ENCODE measurements around the gene NBAS. TPM values are rescaled to one million over a fixed set of nuclear protein-coding genes. Genes with fewer than 3 reads are reported as not detected.

NBAS gene
- total RNA-seq (10 to 100 TPM; 33.7 to 35.0 TPM), polyA plus RNA-seq (10 to 100 TPM; 19.0 to 20.6 (median 20.0) TPM), total RNA-seq (101 to 165 (median 127) reads per million in 6 experiments)

DNA sequence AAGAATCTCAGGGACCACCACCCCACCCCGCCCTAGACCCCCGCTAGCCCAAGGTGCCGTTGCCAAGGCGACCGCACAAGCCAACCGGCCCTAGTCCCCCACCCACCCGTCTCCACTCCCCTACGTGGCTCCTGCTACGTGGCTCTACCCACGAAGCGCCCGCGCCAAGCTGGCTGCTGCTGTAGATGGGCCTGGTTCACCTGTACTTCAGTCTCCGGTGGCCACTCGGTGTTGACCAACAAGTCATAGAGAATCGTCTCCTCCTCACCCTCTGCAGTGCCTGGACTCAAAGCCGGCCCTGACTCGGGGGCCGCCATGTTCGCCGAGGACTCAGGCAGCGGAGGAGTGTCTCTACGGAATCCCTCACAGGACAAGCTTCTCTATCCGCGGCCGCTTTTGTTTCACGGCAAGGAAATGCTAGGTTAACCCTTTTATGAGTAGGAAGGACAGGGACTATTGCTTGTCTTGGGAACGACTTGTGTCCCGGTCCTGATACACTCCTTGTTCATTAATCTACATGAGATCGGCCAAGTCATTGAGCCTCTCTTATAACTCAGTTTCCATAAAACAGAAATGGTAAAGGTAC is at the start of gene NBAS:
Gene NBAS, minus strand, starts transcription at position 347 of the 586 bp plus-strand sequence. Its CDS starts 30 bp downstream, at position 317.
- ATAC-seq (peak; percentile 76 to 87), DNase-seq (peak; percentile 59 to 88 (median 73))
- POLR2A ChIA-PET, result interaction anchor here (0.6 to 1.9 kb wide), 7 partner anchors 15 to 419 kb away, joined by 3 to 13 read pairs (median 5); partner anchors contain the start of gene DDX1
- peak within 1 kb of the TSS; percentile 86 to 100 (median 99) for H3K4me3 Mint-ChIP-seq
- no peaks in the 10 kb centered on the region for H3K9me3 Mint-ChIP-seq
- H3K36me3 Mint-ChIP-seq, result peaks cover 0 to 5% (median 0%) of the 10 kb centered on the region in 3 donors
- H3K27me3 Mint-ChIP-seq, result peaks cover 0 to 9% (median 0%) of the 10 kb centered on the region in 5 donors
- peaks cover 21 to 49% (median 36%) of the 10 kb centered on the region in 4 donors for H3K4me1 Mint-ChIP-seq
- peak within 1 kb of the TSS; percentile 91 to 100 (median 99) for H3K27ac Mint-ChIP-seq

DNA sequence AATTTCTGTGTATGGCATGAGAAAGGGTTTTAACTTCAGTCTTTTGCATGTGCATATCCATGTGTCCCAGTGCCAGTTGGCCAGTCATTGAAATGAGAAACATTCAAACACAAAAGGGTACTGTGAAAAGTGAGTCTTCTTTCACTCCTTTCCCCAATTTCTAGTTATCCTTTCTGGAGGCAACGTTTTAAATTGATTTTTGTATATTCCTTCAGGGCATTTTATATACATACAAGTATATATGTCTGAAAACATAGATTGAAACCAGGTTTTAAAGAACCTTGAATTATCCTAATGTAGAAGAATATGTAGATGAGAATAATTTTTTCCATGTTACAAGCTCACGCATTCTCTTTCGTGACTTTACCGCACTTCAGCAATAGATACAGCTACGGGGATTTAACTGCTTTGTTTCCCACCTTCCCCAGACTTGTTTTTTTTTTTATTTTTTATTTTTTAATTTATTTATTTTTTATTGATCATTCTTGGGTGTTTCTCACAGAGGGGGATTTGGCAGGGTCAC is 49.4 kb upstream of the NBAS start:
- Mint-ChIP-seq H3K4me1 (peaks cover 2 to 12% (median 8%) of the 10 kb centered on the region in 4 donors), H3K4me3 (no peak overlapping the region), H3K36me3 (peaks cover 15 to 73% (median 35%) of the 10 kb centered on the region in 3 donors), H3K9me3 (no peaks in the 10 kb centered on the region), H3K27ac (peak overlapping the region in 2 of 10 donors; percentile 9 to 33), H3K27me3 (no peaks in the 10 kb centered on the region)
- POLR2A ChIA-PET, result no interaction called here
- ATAC-seq, result no peak
- DNase-seq, result no peak

DNA sequence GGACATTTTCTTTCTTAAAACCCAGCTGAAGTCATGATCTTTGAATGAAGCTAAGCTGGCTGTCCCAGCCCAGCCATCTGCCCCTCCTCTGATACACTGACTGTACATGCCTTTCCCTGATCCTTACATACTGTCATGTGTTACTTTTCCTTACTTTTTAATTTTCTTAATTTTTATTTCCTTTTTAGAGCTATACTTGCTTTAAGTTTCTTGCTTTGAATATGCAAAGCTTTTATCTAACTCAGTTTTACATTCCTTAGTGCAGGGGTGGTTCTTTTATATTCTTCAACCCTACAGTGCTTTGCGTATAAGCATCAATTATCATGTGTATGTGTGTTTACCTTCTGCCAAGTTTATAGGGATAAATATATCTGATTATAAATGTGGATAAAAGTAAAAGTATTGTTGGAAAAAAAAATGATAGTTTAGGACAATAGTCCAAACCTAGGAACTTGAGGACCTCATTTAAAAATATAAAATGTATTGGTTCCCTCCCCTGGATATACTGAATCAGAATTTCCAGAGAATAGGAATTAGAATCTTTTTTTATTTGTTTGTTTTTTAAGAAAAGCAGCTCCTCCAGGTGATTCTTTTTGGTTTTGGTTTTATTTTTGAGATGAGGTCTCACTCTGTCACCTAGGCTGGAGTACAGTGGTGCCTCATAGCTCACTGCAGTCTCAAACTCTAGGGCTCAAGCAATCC is 48.4 kb upstream of the NBAS start:
- peaks cover 15 to 73% (median 45%) of the 10 kb centered on the region in 3 donors for H3K36me3 Mint-ChIP-seq
- POLR2A ChIA-PET, result no interaction called here

DNA sequence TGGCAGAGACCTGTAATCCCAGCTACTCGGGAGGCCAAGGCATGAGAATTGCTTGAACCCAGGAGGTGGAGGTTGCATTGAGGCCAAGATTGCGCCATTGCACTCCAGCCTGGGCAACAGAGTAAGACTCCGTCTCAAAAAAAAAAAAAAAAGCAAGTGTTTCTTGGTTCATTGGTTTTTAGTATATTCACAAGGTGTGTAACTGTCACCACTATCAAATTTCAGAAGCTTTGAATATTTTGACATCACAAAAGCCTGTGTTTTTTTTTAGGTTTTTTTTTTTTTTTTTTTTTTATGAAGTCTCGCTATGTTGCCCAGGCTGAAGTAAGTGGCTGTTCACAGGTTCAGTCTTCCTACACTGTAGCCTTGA is 47.2 kb upstream of the NBAS start:
- DNase-seq, result no peak
- Mint-ChIP-seq H3K27me3 (no peaks in the 10 kb centered on the region), H3K4me1 (peaks cover 0 to 10% (median 6%) of the 10 kb centered on the region in 4 donors), H3K36me3 (peaks cover 12 to 75% (median 43%) of the 10 kb centered on the region in 3 donors), H3K9me3 (no peaks in the 10 kb centered on the region), H3K4me3 (no peak overlapping the region), H3K27ac (no peak overlapping the region)
- POLR2A ChIA-PET, result no interaction called here
- no peak for ATAC-seq

More for the DNA sequence above, 48.4 kb upstream of the NBAS start:
- peaks cover 0 to 12% (median 9%) of the 10 kb centered on the region in 4 donors for H3K4me1 Mint-ChIP-seq
- H3K27me3 Mint-ChIP-seq, result no peaks in the 10 kb centered on the region
- no peak overlapping the region for H3K4me3 Mint-ChIP-seq
- no peak for ATAC-seq
- no peak overlapping the region for H3K27ac Mint-ChIP-seq
- no peaks in the 10 kb centered on the region for H3K9me3 Mint-ChIP-seq
- DNase-seq, result no peak

DNA sequence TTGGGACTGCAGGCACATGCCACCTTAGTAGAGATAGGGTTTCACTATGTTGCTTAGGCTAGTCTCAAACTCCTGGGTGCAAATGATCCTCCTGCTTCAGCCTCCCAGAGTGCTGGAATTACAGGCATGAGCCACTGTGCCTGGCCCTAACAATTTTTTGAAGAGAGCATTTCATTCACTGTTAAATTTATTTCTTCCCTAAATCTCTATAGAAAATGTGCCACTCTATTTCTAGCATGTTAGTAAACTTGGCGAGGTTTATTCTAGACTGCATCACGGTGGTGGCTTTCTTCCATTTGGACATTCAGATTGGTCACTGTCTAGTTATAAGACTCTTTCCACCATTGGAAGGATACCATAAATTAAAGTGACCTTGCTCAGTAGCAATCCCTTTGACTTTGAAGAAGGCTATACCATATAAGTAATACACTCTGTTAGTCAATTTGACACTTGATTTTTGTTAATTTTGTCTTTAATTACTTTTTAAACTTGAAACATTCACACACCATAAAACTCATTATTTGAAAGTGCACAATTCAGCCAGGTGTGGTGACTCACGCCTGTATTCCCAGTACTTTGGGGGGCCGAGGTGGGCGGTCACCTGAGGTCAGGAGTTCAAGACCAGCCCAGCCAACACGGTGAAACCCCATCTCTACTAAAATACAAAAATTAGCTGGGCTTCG is 46.7 kb upstream of the NBAS start:
- Mint-ChIP-seq H3K27ac (no peak overlapping the region), H3K4me1 (peaks cover 0 to 9% (median 5%) of the 10 kb centered on the region in 4 donors), H3K9me3 (no peaks in the 10 kb centered on the region), H3K36me3 (peaks cover 9 to 75% (median 42%) of the 10 kb centered on the region in 3 donors), H3K4me3 (no peak overlapping the region), H3K27me3 (no peaks in the 10 kb centered on the region)
- no peak for ATAC-seq
- POLR2A ChIA-PET, result no interaction called here
- DNase-seq, result no peak

DNA sequence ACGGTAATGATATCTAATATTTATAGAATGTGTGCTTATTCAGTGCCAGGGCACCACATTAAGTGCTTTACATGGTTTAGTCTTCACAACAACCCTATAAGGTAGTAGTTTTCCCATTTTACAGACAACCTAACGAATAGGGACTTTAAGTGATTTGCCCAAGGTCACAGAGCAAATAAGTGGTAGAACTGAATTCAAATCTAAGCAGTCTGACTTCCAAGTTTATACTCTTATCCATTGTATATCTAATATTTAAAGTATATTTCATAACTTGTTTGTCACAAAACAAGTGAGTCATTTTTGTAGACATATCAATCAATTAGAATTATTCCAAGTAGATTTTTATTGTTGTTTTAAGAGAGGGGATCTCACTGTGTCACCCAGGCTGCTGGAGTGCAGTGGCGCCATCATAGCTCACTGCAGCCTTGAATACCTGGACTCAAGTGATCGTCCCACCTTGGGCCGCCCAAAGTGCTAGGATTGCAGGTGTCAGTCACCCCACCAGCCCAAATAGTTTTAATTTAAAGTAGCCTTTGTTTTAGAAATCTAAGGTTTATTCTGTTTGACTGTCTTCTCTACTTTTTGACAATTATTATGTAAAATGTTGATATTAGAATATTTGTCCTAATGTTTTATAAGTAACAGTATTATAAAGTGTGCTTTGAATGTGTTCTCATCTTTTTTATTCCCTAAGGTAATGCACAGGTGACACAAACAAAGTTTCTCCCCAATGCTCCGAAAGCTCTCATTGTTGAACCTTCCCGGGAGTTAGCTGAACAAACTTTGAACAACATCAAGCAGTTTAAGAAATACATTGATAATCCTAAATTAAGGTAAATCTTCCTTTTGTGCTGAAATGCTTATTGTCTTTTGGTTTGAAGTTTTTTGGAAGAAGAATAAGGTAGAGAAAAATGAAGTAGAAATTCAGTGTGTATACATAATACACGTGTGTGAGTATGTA is 45.6 kb upstream of the NBAS start:
- Mint-ChIP-seq H3K4me3 (no peak overlapping the region), H3K4me1 (peaks cover 0 to 9% (median 5%) of the 10 kb centered on the region in 4 donors), H3K9me3 (no peaks in the 10 kb centered on the region), H3K27ac (no peak overlapping the region), H3K27me3 (no peaks in the 10 kb centered on the region), H3K36me3 (peaks cover 9 to 84% (median 42%) of the 10 kb centered on the region in 3 donors)
- ATAC-seq (no peak), DNase-seq (no peak)
- POLR2A ChIA-PET, result no interaction called here

DNA sequence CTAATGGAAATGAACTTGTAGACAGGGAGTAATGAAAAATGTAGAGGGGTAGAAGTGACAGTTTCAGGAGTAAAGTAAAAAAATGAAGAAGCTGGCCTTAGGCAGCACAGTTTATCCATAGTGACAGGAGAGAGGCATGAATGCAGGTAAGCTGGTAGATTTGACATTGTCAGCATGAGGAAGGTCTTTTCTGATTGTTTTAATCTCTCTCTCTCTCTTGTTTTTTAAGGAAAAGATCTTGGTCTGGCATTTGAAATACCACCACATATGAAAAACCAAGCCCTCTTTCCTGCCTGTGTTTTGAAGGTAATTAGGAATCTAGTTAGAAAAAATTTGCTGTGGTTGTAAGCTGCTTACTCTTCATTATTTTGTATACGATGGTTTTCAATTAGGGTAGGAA is 44.6 kb upstream of the NBAS start:
- H3K27ac Mint-ChIP-seq, result peak overlapping the region in 3 of 10 donors; percentile 15 to 55 (median 53)

DNA sequence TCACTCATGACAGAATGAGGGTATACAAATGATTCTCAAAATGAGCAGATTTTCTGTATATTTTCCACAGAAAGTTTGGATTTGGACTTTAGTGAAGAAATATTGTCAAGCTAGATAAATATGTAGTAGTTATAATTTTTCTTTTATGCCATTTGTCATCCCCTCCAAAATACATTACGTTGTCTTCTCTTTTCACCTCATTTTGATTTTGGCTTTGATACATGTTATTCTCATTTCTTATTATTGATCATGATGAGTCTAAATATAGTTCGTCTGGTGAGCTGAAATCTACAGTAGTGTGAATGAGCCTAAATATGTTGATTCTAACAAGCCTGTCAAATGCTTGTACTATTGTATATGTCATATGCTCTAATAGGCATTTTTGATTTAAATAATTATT is 42.8 kb upstream of the NBAS start:
- DNase-seq (no peak), ATAC-seq (no peak)
- H3K9me3 Mint-ChIP-seq, result no peaks in the 10 kb centered on the region
- H3K4me3 Mint-ChIP-seq, result no peak overlapping the region
- H3K4me1 Mint-ChIP-seq, result peaks cover 0 to 14% (median 5%) of the 10 kb centered on the region in 4 donors
- no peak overlapping the region for H3K27ac Mint-ChIP-seq
- POLR2A ChIA-PET, result no interaction called here
- H3K27me3 Mint-ChIP-seq, result no peaks in the 10 kb centered on the region
- peaks cover 0 to 92% (median 34%) of the 10 kb centered on the region in 3 donors for H3K36me3 Mint-ChIP-seq

More for the DNA sequence above, 44.6 kb upstream of the NBAS start:
- no peak overlapping the region for H3K4me3 Mint-ChIP-seq
- H3K9me3 Mint-ChIP-seq, result no peaks in the 10 kb centered on the region
- POLR2A ChIA-PET, result no interaction called here
- H3K4me1 Mint-ChIP-seq, result peaks cover 0 to 11% (median 5%) of the 10 kb centered on the region in 4 donors
- ATAC-seq (no peak), DNase-seq (no peak)
- H3K36me3 Mint-ChIP-seq, result peaks cover 9 to 94% (median 45%) of the 10 kb centered on the region in 3 donors
- no peaks in the 10 kb centered on the region for H3K27me3 Mint-ChIP-seq

DNA sequence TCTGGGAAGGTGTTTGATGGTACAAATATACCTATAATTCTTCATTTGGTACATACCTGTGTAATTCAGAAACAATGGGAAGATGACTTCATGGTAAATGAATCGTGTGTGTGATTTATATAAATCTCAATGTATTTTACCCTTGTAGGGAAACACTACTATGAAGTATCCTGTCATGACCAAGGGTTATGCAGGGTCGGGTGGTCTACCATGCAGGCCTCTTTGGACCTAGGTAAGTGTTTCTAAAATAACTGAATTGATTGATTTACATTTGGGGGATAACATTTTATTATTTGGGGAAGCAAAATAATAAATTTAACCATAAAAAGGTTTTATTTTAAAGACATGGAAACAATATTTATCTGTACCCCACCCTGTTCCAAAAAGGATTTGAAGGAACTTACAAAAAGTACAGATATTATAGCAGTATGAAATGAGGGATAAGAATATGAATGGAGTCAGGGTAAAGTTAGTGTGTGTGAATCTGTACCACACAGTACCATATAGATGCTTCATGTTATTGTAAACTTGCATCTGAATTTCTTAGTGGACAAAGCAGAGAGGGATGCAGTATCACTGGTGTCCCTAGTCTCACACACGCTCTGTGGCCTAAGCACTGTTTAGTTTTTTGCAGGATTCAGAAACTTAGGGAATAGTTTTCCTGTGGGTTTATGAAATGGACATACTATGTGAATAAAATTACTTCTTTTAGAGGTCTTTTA is 42.1 kb upstream of the NBAS start:
- no peak overlapping the region for H3K4me3 Mint-ChIP-seq
- no peaks in the 10 kb centered on the region for H3K9me3 Mint-ChIP-seq
- no peaks in the 10 kb centered on the region for H3K27me3 Mint-ChIP-seq
- peak overlapping the region in 2 of 10 donors; percentile 8 to 35 for H3K27ac Mint-ChIP-seq
- DNase-seq (no peak), ATAC-seq (no peak)
- peaks cover 0 to 14% (median 4%) of the 10 kb centered on the region in 4 donors for H3K4me1 Mint-ChIP-seq
- peaks cover 0 to 93% (median 35%) of the 10 kb centered on the region in 3 donors for H3K36me3 Mint-ChIP-seq
- POLR2A ChIA-PET, result no interaction called here

DNA sequence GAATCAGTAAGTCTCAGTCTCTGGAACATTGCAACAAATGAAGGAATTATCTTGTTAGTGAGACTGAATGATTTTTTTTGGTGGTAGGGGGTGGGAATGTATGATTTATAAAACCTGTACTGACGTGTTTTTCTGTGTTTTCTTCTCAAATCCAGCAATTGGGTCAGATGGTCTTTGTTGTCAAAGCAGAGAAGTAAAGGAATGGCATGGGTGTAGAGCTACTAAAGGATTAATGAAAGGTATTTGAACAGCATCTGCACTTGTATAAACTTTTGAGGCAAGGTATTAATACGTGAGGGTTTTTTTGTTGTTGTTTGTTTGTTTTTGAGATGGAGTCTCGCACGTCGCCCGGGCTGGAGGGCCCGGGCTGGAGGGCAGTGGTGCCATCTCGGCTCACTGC is 41.3 kb upstream of the NBAS start:
- H3K36me3 Mint-ChIP-seq, result peaks cover 0 to 89% (median 31%) of the 10 kb centered on the region in 3 donors
- H3K4me1 Mint-ChIP-seq, result peaks cover 0 to 14% (median 4%) of the 10 kb centered on the region in 4 donors

DNA sequence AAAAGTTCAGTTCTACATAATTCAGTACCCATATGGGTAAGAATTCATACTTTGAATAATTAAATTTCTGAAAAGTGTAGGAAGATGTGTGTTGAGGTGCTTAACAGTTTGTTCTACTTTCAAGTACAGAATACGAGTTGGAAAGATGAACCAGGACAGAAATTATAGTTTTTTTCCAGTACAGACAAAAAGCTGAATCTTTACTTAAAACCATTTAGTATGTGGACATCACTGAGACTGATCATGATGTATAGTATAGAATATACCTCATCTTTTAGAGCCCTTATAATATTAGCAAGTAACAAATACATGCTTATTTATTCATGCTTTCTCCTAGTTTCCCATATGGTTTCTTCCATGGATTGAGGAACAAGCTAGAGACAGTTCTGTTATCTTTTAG is 40.5 kb upstream of the NBAS start:
- DNase-seq, result no peak
- no peaks in the 10 kb centered on the region for H3K27me3 Mint-ChIP-seq
- H3K36me3 Mint-ChIP-seq, result peaks cover 0 to 89% (median 26%) of the 10 kb centered on the region in 3 donors

More for the DNA sequence above, 41.3 kb upstream of the NBAS start:
- ATAC-seq (no peak), DNase-seq (no peak)
- no peaks in the 10 kb centered on the region for H3K9me3 Mint-ChIP-seq
- POLR2A ChIA-PET, result interaction anchor here (0.8 kb wide), 1 partner anchor 10 kb away, joined by 3 read pairs; no protein-coding TSS in a partner anchor
- no peak overlapping the region for H3K27ac Mint-ChIP-seq
- no peaks in the 10 kb centered on the region for H3K27me3 Mint-ChIP-seq
- H3K4me3 Mint-ChIP-seq, result no peak overlapping the region

More for the DNA sequence above, 40.5 kb upstream of the NBAS start:
- POLR2A ChIA-PET, result interaction anchor here (0.8 kb wide), 1 partner anchor 9 kb away, joined by 3 read pairs; no protein-coding TSS in a partner anchor
- Mint-ChIP-seq H3K27ac (peak overlapping the region in 1 of 10 donors; percentile 9), H3K9me3 (no peaks in the 10 kb centered on the region), H3K4me3 (no peak overlapping the region), H3K4me1 (peaks cover 0 to 14% (median 4%) of the 10 kb centered on the region in 4 donors)
- no peak for ATAC-seq
